ENCODE measurements around the gene CEP170. TPM values are rescaled to one million over a fixed set of nuclear protein-coding genes. Genes with fewer than 3 reads are reported as not detected.

The CEP170 gene
- 30.9 TPM for total RNA-seq

GRCh38 chr1:243254927-243255790 lies at the start of gene CEP170:
CEP170 (minus strand) TSS chr1:243255281; CDS start chr1:243225280, 30,001 bp downstream.
- Histone ChIP-seq H3K27ac (peak within 1 kb of the TSS; percentile 97 to 99), H3K36me3 (no peaks in the 10 kb centered on the region), H3K9me3 (no peaks in the 10 kb centered on the region), H3K27me3 (no peaks in the 10 kb centered on the region), H3K4me1 (peaks cover 3 to 16% of the 10 kb centered on the region in 2 donors), H3K4me3 (peak within 1 kb of the TSS; percentile 84 to 99)
- intact Hi-C loops (cut with DNase I) = loop anchor here (5.0 to 10.0 kb wide), 6 partner anchors 50 to 1717 kb away; partner anchors contain the start of genes ADSS2, AKT3 and DESI2
- TF ChIP-seq, protein P1, sequence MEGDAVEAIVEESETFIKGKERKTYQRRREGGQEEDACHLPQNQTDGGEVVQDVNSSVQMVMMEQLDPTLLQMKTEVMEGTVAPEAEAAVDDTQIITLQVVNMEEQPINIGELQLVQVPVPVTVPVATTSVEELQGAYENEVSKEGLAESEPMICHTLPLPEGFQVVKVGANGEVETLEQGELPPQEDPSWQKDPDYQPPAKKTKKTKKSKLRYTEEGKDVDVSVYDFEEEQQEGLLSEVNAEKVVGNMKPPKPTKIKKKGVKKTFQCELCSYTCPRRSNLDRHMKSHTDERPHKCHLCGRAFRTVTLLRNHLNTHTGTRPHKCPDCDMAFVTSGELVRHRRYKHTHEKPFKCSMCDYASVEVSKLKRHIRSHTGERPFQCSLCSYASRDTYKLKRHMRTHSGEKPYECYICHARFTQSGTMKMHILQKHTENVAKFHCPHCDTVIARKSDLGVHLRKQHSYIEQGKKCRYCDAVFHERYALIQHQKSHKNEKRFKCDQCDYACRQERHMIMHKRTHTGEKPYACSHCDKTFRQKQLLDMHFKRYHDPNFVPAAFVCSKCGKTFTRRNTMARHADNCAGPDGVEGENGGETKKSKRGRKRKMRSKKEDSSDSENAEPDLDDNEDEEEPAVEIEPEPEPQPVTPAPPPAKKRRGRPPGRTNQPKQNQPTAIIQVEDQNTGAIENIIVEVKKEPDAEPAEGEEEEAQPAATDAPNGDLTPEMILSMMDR (IDR thresholded peaks at IDR 0.05) = no peak
- DNase-seq (ENCODE audit: low spot score in 2 of 2) = peak; percentile 72 to 95

- Histone ChIP-seq H3K27me3 (no peaks in the 10 kb centered on the region), H3K4me3 (no peak overlapping the region), H3K36me3 (peaks cover 6 to 15% of the 10 kb centered on the region in 2 donors), H3K4me1 (no peaks in the 10 kb centered on the region), H3K27ac (no peak overlapping the region), H3K9me3 (no peaks in the 10 kb centered on the region)
- TF ChIP-seq, protein P1 (IDR thresholded peaks at IDR 0.05) = no peak
- DNase-seq (ENCODE audit: low spot score in 2 of 2) = no peak
- intact Hi-C loops (cut with DNase I) = no loop called here
Observed at GRCh38 chr1:243301059-243301458, 46.0 kb upstream of the CEP170 start.

- H3K27ac ChIP-seq = no peak overlapping the region
- H3K27me3 ChIP-seq = no peaks in the 10 kb centered on the region
- peaks cover 6 to 27% of the 10 kb centered on the region in 2 donors for H3K36me3 ChIP-seq
- H3K4me1 ChIP-seq = no peaks in the 10 kb centered on the region
- TF ChIP-seq, protein P1 (IDR thresholded peaks at IDR 0.05) = no peak
- no peaks in the 10 kb centered on the region for H3K9me3 ChIP-seq
- DNase-seq (ENCODE audit: low spot score in 2 of 2) = no peak
- no peak overlapping the region for H3K4me3 ChIP-seq
- intact Hi-C loops (cut with DNase I) = no loop called here
Observed at GRCh38 chr1:243299069-243299468, 44.0 kb upstream of the CEP170 start.

DNA sequence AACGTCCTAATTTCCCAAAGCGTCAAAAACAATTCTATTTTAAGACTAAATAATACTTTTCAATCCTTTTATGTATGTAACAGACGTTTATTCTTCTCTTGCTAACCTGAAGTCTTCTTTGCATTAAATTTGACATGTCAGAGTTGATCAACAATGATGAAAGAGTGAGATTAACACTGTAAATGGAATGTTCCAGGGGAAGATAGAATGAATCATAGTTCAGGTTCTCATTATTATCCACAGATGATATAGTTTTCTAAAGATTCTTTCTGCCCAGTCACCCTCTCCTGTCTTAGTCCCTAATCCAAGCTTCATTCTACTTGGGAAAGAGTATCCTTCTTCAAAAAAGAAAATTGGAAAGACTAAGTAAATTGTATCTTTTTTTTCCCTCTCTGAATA lies 39.6 kb upstream of the CEP170 start:
- peaks cover 6 to 42% of the 10 kb centered on the region in 2 donors for H3K36me3 ChIP-seq
- H3K27me3 ChIP-seq = no peaks in the 10 kb centered on the region
- TF ChIP-seq, protein P1 (IDR thresholded peaks at IDR 0.05) = no peak
- H3K4me3 ChIP-seq = no peak overlapping the region
- intact Hi-C loops (cut with DNase I) = no loop called here
- no peaks in the 10 kb centered on the region for H3K4me1 ChIP-seq
- peaks cover 0 to 8% of the 10 kb centered on the region in 2 donors for H3K9me3 ChIP-seq
- no peak for DNase-seq (ENCODE audit: low spot score in 2 of 2)
- no peak overlapping the region for H3K27ac ChIP-seq

GRCh38 chr1:243293941-243294722 lies 39.1 kb upstream of the CEP170 start:
- intact Hi-C loops (cut with DNase I) = no loop called here
- Histone ChIP-seq H3K27ac (no peak overlapping the region), H3K27me3 (no peaks in the 10 kb centered on the region), H3K36me3 (peaks cover 1 to 39% of the 10 kb centered on the region in 2 donors), H3K4me3 (no peak overlapping the region), H3K4me1 (no peaks in the 10 kb centered on the region), H3K9me3 (peaks cover 0 to 8% of the 10 kb centered on the region in 2 donors)
- DNase-seq (ENCODE audit: low spot score in 2 of 2) = no peak
- TF ChIP-seq, protein P1 (IDR thresholded peaks at IDR 0.05) = no peak

All from ascending aorta (tissue), 2 donors.